ENCODE data around the gene KLRC4. TPM values are rescaled to one million over a fixed set of nuclear protein-coding genes. Genes with fewer than 3 reads are reported as not detected.

The KLRC4 gene
- total and polyA plus RNA-seq, 7 donors, result 0.23 TPM; not detected in 6

DNA sequence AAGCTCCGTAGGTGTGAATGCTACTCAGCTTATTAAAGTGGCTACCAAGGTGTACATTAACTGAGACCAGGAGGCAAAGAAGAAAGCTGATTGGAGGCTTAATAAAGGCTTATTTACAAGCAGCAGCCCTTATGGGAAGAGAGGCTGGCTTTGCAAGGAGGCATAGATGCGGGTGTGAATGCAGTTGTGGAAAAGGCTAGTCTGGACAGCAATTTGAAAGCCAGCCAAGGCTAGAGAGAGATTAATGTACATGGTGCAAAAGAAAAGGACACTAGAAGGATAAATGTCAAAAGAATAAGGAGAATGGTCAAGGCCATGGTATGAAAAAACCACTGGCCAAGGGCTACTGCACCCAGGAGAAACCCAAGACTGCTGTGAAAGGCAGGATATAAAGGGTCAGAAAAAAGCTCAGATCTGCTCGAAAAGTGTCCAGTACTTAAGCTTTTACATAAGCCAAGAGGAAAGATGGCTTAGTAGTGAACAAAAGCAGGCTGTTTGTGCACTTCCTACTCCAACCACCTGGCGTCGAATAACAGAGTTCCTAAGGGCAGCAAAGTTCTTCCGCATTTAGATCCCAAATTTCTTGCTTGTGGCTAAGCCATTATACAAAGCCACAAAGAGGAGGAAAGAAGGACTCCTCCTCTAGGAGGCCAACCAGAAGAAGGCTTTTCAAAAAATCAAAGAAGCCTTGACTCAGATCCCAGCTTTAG, 43.7 kb downstream of the KLRC4 start:
- no peaks in the 10 kb centered on the region for H3K27me3 ChIP-seq (ENCODE audit: insufficient read depth in 3 of 3, low read length in 2 of 3)
- ATAC-seq, result peak in 1 of 4 donors; percentile 28
- DNase-seq, result no peak
- TF ChIP-seq, protein P1, sequence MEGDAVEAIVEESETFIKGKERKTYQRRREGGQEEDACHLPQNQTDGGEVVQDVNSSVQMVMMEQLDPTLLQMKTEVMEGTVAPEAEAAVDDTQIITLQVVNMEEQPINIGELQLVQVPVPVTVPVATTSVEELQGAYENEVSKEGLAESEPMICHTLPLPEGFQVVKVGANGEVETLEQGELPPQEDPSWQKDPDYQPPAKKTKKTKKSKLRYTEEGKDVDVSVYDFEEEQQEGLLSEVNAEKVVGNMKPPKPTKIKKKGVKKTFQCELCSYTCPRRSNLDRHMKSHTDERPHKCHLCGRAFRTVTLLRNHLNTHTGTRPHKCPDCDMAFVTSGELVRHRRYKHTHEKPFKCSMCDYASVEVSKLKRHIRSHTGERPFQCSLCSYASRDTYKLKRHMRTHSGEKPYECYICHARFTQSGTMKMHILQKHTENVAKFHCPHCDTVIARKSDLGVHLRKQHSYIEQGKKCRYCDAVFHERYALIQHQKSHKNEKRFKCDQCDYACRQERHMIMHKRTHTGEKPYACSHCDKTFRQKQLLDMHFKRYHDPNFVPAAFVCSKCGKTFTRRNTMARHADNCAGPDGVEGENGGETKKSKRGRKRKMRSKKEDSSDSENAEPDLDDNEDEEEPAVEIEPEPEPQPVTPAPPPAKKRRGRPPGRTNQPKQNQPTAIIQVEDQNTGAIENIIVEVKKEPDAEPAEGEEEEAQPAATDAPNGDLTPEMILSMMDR (IDR thresholded peaks at IDR 0.05), result peak; percentile 13
- WGBS, 3 donors, result 21 to 31% (median 24%) methylated on average over 6 of the region's 6 CpGs
- intact Hi-C loops (cut with DNase I), result loop anchor here in 1 of 2 donors (10.0 kb wide), 2 partner anchors 141 to 1671 kb away; partner anchors contain the start of gene RIMKLB
- H3K4me3 ChIP-seq, result peak overlapping the region; percentile 78
- H3K9me3 ChIP-seq, result no peaks in the 10 kb centered on the region
- no peaks in the 10 kb centered on the region for H3K36me3 ChIP-seq (ENCODE audit: insufficient read depth in 1 of 2, low read depth in 1 of 2)
- peak overlapping the region; percentile 87 for H3K27ac ChIP-seq
- peaks cover 23% of the 10 kb centered on the region for H3K4me1 ChIP-seq

DNA sequence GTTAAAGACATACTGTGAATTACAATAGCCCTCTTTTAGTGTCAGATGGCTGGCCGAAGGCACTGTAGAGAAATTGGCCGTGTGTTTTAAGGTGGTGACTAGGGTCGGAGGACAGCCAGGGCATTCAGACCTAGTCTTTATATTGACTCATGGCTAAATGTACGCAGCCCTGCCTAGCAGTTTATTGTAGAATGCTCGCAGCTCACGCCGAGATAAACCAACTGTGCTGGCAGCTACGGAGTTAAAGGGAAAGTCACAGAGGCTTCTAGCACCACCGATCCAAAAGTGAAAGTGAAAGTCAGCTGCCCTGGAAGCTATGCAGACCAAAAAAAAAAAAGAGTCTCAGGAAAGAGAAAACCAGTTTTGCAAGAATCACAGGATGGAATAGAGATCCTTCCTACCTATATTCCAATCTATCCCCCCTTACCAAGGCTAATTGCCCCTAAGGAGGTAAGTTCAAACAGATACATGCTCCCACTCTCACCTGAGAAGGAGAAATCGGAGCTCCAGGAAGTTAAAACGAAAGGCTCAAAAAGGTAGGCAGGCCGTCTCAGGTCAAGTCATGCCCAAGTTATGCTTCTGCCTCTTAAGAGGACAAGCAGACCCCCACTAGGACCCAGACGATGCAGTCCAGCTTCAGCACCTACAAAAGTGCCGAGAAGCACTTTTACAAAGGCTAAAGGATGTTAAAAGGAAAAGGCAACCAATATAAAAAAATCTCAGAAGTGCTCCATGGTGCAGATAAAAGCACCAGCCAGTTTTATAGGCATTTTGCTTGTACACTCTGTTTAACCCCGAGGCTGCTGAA, 44.5 kb downstream of the KLRC4 start:
- intact Hi-C loops (cut with DNase I), result loop anchor here in 1 of 2 donors (10.0 kb wide), 2 partner anchors 140 to 1670 kb away; partner anchors contain the start of gene RIMKLB

GRCh38 chr12:10363914-10364814, 45.4 kb downstream of the KLRC4 start:
- Histone ChIP-seq H3K27ac (peak overlapping the region; percentile 87), H3K4me1 (peaks cover 23% of the 10 kb centered on the region), H3K4me3 (peak overlapping the region; percentile 78), H3K27me3 (ENCODE audit: insufficient read depth in 3 of 3, low read length in 2 of 3) (no peaks in the 10 kb centered on the region), H3K9me3 (no peaks in the 10 kb centered on the region), H3K36me3 (ENCODE audit: insufficient read depth in 1 of 2, low read depth in 1 of 2) (no peaks in the 10 kb centered on the region)
- TF ChIP-seq, protein P1 (IDR thresholded peaks at IDR 0.05), result no peak
- ATAC-seq, result peak; percentile 75 to 79 (median 76)
- peak; percentile 40 to 60 for DNase-seq
- WGBS, 3 donors, result 6 to 12% (median 7%) methylated on average over 19 of the region's 19 CpGs
- intact Hi-C loops (cut with DNase I), result loop anchor here in 1 of 2 donors (10.0 kb wide), 2 partner anchors 139 to 1669 kb away; partner anchors contain the start of gene RIMKLB

More for the DNA sequence above, 44.5 kb downstream of the KLRC4 start:
- Histone ChIP-seq H3K27me3 (ENCODE audit: insufficient read depth in 3 of 3, low read length in 2 of 3) (no peaks in the 10 kb centered on the region), H3K4me3 (peak overlapping the region; percentile 78), H3K4me1 (peaks cover 23% of the 10 kb centered on the region), H3K36me3 (ENCODE audit: insufficient read depth in 1 of 2, low read depth in 1 of 2) (no peaks in the 10 kb centered on the region), H3K27ac (peak overlapping the region; percentile 87), H3K9me3 (no peaks in the 10 kb centered on the region)
- peak; percentile 79 to 84 (median 82) for ATAC-seq
- peak; percentile 35 to 57 for DNase-seq
- 1% methylated on average over 15 of the region's 15 CpGs for WGBS, 3 donors
- TF ChIP-seq, protein P1 (IDR thresholded peaks at IDR 0.05), result no peak

DNA sequence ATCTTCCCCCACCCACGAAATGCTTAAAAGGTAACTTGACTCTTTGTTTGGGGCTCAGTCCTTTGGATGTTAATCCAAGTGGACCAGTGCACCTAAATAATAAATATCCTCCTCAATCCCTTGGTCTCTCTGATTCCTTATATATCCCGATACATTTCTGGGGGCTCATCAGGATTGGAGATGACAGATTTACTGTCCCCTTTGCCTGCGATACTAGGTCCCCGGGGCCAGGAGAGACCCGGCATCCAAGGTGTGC, 46.0 kb downstream of the KLRC4 start:
- H3K9me3 ChIP-seq, result no peaks in the 10 kb centered on the region
- no peaks in the 10 kb centered on the region for H3K36me3 ChIP-seq (ENCODE audit: insufficient read depth in 1 of 2, low read depth in 1 of 2)
- no peak for DNase-seq
- intact Hi-C loops (cut with DNase I), result loop anchor here in 1 of 2 donors (10.0 kb wide), 2 partner anchors 139 to 1669 kb away; partner anchors contain the start of gene RIMKLB
- TF ChIP-seq, protein P1 (IDR thresholded peaks at IDR 0.05), result no peak
- H3K4me3 ChIP-seq, result peak overlapping the region; percentile 78
- H3K4me1 ChIP-seq, result peaks cover 23% of the 10 kb centered on the region
- H3K27ac ChIP-seq, result peak overlapping the region; percentile 87
- ATAC-seq, result no peak
- no peaks in the 10 kb centered on the region for H3K27me3 ChIP-seq (ENCODE audit: insufficient read depth in 3 of 3, low read length in 2 of 3)
- WGBS, 3 donors, result 29 to 50% (median 39%) methylated on average over 5 of the region's 5 CpGs
